UCSD-AML1 (cell line): ENCODE measurements around the gene BLOC1S5.
"Not testable (repeated sequence)": the region's sequence is repeated elsewhere in the genome, so short reads cannot be mapped to it uniquely, and the experiment has no call there.

Experiments used
- DNase-seq: peaks from one replicate; lab custom pipeline; 2025; ENCODE audit not compliant: unreplicated experiment; lab: John Stamatoyannopoulos, UW

BLOC1S5 gene

DNA sequence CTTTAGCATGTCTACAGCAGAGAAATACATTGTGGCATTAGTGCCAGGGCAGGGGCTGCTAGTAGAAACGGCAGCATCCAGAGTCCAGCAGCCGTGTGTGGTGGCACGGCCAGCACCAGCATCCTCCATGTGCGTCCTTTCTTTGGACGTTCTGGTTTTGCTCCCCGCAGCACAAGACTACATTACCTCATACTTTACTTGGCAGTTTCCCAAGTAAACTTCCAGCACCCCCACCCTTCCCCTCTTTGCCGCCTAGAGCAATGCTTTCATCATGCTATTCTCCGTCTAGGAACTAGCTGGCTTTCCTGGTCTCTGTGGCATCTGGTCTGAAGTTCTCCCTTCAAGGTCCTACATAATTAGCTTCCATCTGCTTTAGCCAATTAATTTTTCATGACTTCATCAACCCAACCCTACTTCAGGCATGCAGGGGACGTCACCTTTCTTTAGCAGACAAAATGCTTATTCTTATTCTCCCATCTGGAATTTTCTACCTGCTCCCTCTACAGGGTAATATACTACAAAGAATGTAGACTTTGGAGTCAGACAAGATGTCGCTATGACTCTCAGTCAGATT is 67.6 kb downstream of the BLOC1S5 start:
- no peak for DNase-seq

GRCh38 chr6:7993952-7994351 is 70.2 kb downstream of the BLOC1S5 start:
- DNase-seq: no peak

GRCh38 chr6:7993399-7993798 is 70.8 kb downstream of the BLOC1S5 start:
- DNase-seq: no peak

- no peak for DNase-seq
These were observed 72.0 kb downstream of the BLOC1S5 start for GRCh38 chr6:7992002-7992815.

GRCh38 chr6:7991536-7991935 is 72.7 kb downstream of the BLOC1S5 start:
- no peak for DNase-seq

DNA sequence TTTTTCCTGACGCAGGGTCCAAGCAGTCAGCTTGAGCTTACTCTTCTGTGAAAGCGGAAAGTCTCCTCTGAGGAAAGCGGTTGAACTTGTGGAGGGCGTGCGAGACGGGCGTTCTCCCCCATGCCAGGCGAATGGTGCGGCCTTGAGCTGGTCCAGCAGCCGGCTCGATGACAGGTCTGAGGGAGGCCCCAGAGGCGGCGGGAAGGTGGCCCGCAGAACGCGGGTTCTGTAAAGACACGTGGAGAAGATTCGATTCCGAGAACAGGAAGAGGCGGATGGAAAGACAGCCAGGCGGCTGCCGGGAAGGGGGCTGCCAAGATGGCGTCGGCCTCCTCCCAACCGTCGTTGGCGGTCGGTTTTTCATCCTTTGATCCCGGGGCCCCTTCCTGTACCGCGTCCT is 78.0 kb downstream of the BLOC1S5 start:
- DNase-seq: no peak

DNA sequence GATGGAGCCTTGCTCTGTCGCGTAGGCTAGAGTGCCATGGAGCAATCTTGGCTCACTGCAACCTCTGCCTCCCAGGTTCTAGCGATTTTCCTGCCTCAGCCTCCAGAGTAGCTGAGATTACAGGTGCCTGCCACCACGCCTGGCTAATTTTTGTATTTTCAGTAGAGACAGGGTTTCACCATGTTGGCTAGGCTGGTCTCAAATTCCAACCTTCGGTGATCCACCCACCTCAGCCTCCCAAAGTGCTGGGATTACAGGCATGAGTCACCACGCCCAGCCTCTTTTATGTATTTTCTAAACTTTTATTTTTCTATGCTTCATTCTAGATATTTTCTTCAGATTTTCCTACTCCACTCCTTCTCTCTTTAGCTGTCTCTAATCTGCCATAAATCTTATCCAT is 80.2 kb downstream of the BLOC1S5 start:
- DNase-seq: not testable (repeated sequence)

- DNase-seq: no peak
These were observed 84.4 kb downstream of the BLOC1S5 start for GRCh38 chr6:7979831-7980230.

DNA sequence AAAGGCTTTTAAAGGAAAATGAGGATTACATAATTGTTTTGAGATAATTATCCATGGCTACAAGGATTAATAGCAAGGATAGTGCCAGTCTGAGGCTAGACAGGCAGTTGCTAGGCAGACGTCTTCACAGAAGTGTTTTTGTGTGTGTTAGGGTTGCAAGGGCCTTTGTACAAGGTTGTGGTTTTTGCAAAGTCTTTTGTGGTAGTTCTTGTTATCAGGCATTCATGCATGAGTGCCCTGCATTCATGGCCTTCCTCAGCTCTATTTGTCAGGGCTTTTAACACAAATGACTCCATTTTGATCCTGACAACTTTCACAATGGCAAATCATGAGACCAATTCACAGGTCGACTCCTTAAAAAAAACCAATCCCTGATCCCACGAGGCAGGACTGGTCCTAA is 85.5 kb downstream of the BLOC1S5 start:
- no peak for DNase-seq

- DNase-seq: no peak
These were observed 87.6 kb downstream of the BLOC1S5 start for GRCh38 chr6:7976485-7977056.

DNA sequence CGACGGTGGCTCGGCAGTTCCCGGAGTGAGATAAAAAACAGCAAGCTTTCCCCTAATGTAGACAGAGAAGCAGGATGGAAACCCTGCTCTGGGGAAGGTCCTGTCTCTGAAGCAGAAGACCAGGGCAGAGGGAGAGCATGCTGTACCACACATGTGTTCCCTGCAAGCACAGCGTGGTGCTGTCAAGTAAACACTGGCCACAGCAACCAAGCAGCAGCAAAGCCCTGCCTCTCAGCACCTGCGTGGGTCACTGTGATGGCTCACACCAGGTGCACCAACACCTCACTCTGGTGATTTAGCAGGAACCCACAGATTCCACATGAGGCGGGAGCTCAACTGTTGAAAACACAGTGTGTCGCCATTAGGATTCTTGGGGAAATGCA is 88.4 kb downstream of the BLOC1S5 start:
- DNase-seq: peak; percentile 25

GRCh38 chr6:7974938-7975763 is 89.0 kb downstream of the BLOC1S5 start:
- peak; percentile 55 for DNase-seq

GRCh38 chr6:7974565-7974937 is 89.6 kb downstream of the BLOC1S5 start:
- no peak for DNase-seq

DNA sequence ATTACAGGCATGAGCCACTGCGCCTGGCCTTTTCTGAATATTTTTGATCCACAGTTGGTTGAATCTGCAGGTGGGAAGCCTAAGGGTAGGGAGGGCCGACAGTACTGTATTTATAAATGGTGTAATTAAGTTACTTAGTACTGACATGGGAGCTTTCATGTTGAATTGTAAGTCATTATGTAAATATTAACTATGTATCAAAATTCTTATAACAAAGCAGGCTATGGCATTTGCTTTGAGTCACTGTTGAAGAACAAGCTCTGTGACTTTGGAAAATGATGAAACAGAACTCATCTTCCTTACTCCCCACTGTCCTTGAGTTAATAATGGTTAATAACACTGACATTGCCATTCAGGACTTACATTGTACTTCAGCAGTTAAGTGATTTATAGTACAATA is 90.6 kb downstream of the BLOC1S5 start:
- no peak for DNase-seq

DNA sequence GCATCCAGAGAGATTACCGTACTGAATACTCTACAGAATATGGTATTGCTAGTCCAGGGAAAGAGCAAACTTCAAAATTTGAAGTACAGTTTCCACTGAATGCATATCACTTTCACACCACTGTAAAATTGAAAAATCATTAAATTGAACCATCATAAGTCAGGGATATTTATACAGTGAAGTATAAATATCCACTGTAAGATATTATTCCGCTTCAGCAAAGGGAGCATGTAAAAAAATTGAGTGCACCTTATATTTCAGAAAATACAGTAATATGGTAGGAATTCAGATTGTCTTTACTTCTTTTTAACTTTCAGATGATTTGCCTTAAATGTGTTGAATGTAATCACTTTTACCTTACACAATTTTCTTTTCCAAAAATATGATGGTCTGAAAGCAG is 92.7 kb downstream of the BLOC1S5 start:
- DNase-seq: no peak

GRCh38 chr6:7970616-7971015 is 93.6 kb downstream of the BLOC1S5 start:
- DNase-seq: no peak
